K562 (cell line): ENCODE results near the gene PIK3CA. TPM values are rescaled to one million over a fixed set of nuclear protein-coding genes. Genes with fewer than 3 reads are reported as not detected.
A peak's percentile ranks its signal among the peaks of the same experiment; 100 is the strongest.

Experiments used
- ARID4B ChIP-seq: sonication (generic); formaldehyde crosslinking; IDR thresholded peaks from 2 replicates; pipeline ENCODE4 v1.8.0; 2022; ENCODE audit warnings: mild to moderate bottlenecking, missing genetic modification reagents
- ARNT ChIP-seq, 2 experiments: fragments of 450-650 bp; IDR thresholded peaks; 2 replicates each; pipeline ENCODE4 v1.6.1; 2016; ENCODE audit warnings: mild to moderate bottlenecking in 1 of 2
- CHD2 ChIP-seq: IDR thresholded peaks from 2 replicates; pipeline ENCODE4 v1.6.1; 2011; ENCODE audit warnings: low read depth, low read length
- CREB3L1 ChIP-seq: fragments of 450-650 bp; IDR thresholded peaks from 2 replicates; pipeline ENCODE4 v1.6.1; 2014; ENCODE audit warnings: low read depth, mild to moderate bottlenecking, moderate library complexity, borderline replicate concordance
- HNRNPH1 ChIP-seq: fragments of 200-400 bp; formaldehyde crosslinking; optimal IDR thresholded peaks from 2 replicates; pipeline ENCODE3; 2017; ENCODE audit warnings: low read depth, mild to moderate bottlenecking, low read length, moderate library complexity
- ILF3 ChIP-seq: fragments of 450-650 bp; IDR thresholded peaks from 2 replicates; pipeline ENCODE4 v1.6.1; 2018; ENCODE audit warnings: antibody characterized with exemption, mild to moderate bottlenecking, moderate library complexity, borderline replicate concordance
- MNT ChIP-seq, 2 experiments: fragments of 450-650 bp; conservative IDR thresholded peaks; 2 replicates each; pipeline ENCODE4 v1.6.1; 2017; ENCODE audit warnings: mild to moderate bottlenecking in 2 of 2, moderate library complexity in 2 of 2
- PCBP1 ChIP-seq: fragments of 200-400 bp; formaldehyde crosslinking; IDR thresholded peaks from 2 replicates; pipeline ENCODE4 v1.6.1; 2018; ENCODE audit warnings: mild to moderate bottlenecking, low read depth, low read length; ENCODE audit not compliant: poor library complexity, severe bottlenecking
- PML ChIP-seq: IDR thresholded peaks from 2 replicates; pipeline ENCODE4 v1.6.1; 2012; ENCODE audit warnings: low read length, inconsistent platforms
- RAD21 ChIP-seq, 2 experiments: fragments of 250-450 bp in 1 of 2; fragments of 450-650 bp in 1 of 2; sonication (Bioruptor Pico) in 1 of 2; formaldehyde crosslinking in 1 of 2; IDR thresholded peaks in 1 of 2; conservative IDR thresholded peaks in 1 of 2; 2 replicates each; pipeline versions ENCODE4 v1.4.0 to v1.8.0; 2020 to 2022; ENCODE audit warnings: mild to moderate bottlenecking in 2 of 2, moderate library complexity in 1 of 2
- SMAD3 ChIP-seq: fragments of 450-650 bp; formaldehyde crosslinking; conservative IDR thresholded peaks from 2 replicates; pipeline ENCODE4 v1.4.0; 2020; ENCODE audit warnings: mild to moderate bottlenecking
- SMAD4 ChIP-seq: fragments of 250-450 bp; sonication (Bioruptor Pico); conservative IDR thresholded peaks from 2 replicates; pipeline ENCODE4 v1.8.0; 2021; ENCODE audit warnings: inconsistent platforms, mild to moderate bottlenecking, moderate library complexity
- ZBTB17 ChIP-seq: fragments of 450-650 bp; formaldehyde crosslinking; IDR thresholded peaks from 2 replicates; pipeline ENCODE4 v1.4.0; 2020; ENCODE audit warnings: mild to moderate bottlenecking
- ZNF217 ChIP-seq: sonication (generic); formaldehyde crosslinking; IDR thresholded peaks from 2 replicates; pipeline ENCODE4 v1.8.0; 2022; ENCODE audit warnings: mild to moderate bottlenecking, missing genetic modification reagents
- polyA plus RNA-seq, 8 experiments: library from polyadenylated mRNA; depleted of rRNA in 4 of 8; stranded (reverse) in 5 of 8; unstranded in 3 of 8; fragments of >200 nt; fragmentation: Nextera tagmentation in 2 of 8; fragmentation: Illumina TruSeq in 1 of 8; extraction: Ambion mirVana in 2 of 8; extraction: Trizol in 1 of 8; gene quantifications; 2 replicates each; pipeline versions ENCODE4 v1.2.1 to v1.2.3, GENCODE V29; 2011 to 2014; ENCODE audit warnings: inconsistent platforms in 1 of 8, missing spikeins in 1 of 8
- total RNA-seq, 7 experiments: library from RNA; depleted of rRNA in 6 of 7; stranded (reverse); fragments of >200 nt in 6 of 7; fragmentation: Illumina TruSeq in 2 of 7; extraction: Trizol in 2 of 7; gene quantifications; 2 replicates each; pipeline versions ENCODE4 v1.2.1 to v1.2.3, GENCODE V29; 2011 to 2021; ENCODE audit warnings: low replicate concordance in 1 of 7
- TF ChIP-seq, protein P1 (sequence below): fragments of 200-400 bp; formaldehyde crosslinking; IDR thresholded peaks from 2 replicates; pipeline ENCODE4 v1.6.1; 2017; ENCODE audit warnings: mild to moderate bottlenecking, low read depth, low read length, moderate library complexity

PIK3CA gene
- total and polyA plus RNA-seq, 9 of the 15 experiments (the other 6 are each of a cell fraction or from before 2014, with no cell fraction given), result 3.8 to 19.4 (median 10.8) TPM

- peak; percentile 82 for TF ChIP-seq CREB3L1
- TF ChIP-seq ARID4B, result peak; percentile 67
- no peak for TF ChIP-seq SMAD3
- peak; percentile 45; the same call in 1 of the 2 replicates for TF ChIP-seq PML
- peak; percentile 36; the same call in 1 of the 2 replicates for TF ChIP-seq ZBTB17
- peak; percentile 74 for TF ChIP-seq PCBP1
- TF ChIP-seq ILF3, result no peak
- TF ChIP-seq ARNT (IDR thresholded peaks at IDR 0.05), result no peak
- TF ChIP-seq, protein P1, sequence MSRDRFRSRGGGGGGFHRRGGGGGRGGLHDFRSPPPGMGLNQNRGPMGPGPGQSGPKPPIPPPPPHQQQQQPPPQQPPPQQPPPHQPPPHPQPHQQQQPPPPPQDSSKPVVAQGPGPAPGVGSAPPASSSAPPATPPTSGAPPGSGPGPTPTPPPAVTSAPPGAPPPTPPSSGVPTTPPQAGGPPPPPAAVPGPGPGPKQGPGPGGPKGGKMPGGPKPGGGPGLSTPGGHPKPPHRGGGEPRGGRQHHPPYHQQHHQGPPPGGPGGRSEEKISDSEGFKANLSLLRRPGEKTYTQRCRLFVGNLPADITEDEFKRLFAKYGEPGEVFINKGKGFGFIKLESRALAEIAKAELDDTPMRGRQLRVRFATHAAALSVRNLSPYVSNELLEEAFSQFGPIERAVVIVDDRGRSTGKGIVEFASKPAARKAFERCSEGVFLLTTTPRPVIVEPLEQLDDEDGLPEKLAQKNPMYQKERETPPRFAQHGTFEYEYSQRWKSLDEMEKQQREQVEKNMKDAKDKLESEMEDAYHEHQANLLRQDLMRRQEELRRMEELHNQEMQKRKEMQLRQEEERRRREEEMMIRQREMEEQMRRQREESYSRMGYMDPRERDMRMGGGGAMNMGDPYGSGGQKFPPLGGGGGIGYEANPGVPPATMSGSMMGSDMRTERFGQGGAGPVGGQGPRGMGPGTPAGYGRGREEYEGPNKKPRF, result no peak
- TF ChIP-seq MNT (conservative IDR thresholded peaks at IDR 0.05), result peak in 1 of 2 experiments; percentile 63; a peak in 2 of 4 replicates
- no peak for TF ChIP-seq ZNF217 (CRISPR knock-in tag)
- peak; percentile 88 for TF ChIP-seq SMAD4 (CRISPR knock-in tag)
- TF ChIP-seq CHD2, result peak; percentile 41; the same call in 1 of the 2 replicates
- no peak for TF ChIP-seq HNRNPH1
- 0 out of 4 replicates have a peak, but pooled peaks of 1 of the 2 experiments have one; percentile 1 for TF ChIP-seq RAD21 (CRISPR knock-in tag; conservative IDR thresholded peaks at IDR 0.05 in 1 of 2, IDR thresholded peaks at IDR 0.05 in 1 of 2)
Observed at GRCh38 chr3:179260949-179261765, 113.0 kb downstream of the PIK3CA start (continued).
